ENCODE data around the gene AKAP5.

AKAP5 gene

GRCh38 chr14:64442300-64442988 lies 22.9 kb upstream of the AKAP5 start:
- no peak for DNase-seq (ENCODE audit: low read depth in 1 of 2, low spot score in 1 of 2)
- TF ChIP-seq JUND (IDR thresholded peaks at IDR 0.05; ENCODE audit: low read depth), result no peak
- in situ Hi-C loops (cut with HindIII; ENCODE audit: low pct_unique_long_range_greater_than_20kb, low sequenced_read_pairs), result no loop called here

GRCh38 chr14:64444140-64444539 lies 21.2 kb upstream of the AKAP5 start:
- in situ Hi-C loops (cut with HindIII; ENCODE audit: low pct_unique_long_range_greater_than_20kb, low sequenced_read_pairs), result no loop called here
- no peak for TF ChIP-seq JUND (IDR thresholded peaks at IDR 0.05; ENCODE audit: low read depth)
- no peak for DNase-seq (ENCODE audit: low read depth in 1 of 2, low spot score in 1 of 2)

- no peak for TF ChIP-seq JUND (IDR thresholded peaks at IDR 0.05; ENCODE audit: low read depth)
- in situ Hi-C loops (cut with HindIII; ENCODE audit: low pct_unique_long_range_greater_than_20kb, low sequenced_read_pairs), result no loop called here
- DNase-seq (ENCODE audit: low read depth in 1 of 2, low spot score in 1 of 2), result no peak
Observed at GRCh38 chr14:64444984-64445845, 20.1 kb upstream of the AKAP5 start.

GRCh38 chr14:64447876-64448670 lies 17.2 kb upstream of the AKAP5 start:
- in situ Hi-C loops (cut with HindIII; ENCODE audit: low pct_unique_long_range_greater_than_20kb, low sequenced_read_pairs), result no loop called here
- no peak for TF ChIP-seq JUND (IDR thresholded peaks at IDR 0.05; ENCODE audit: low read depth)
- no peak for DNase-seq (ENCODE audit: low read depth in 1 of 2, low spot score in 1 of 2)

GRCh38 chr14:64450255-64450654 lies 15.0 kb upstream of the AKAP5 start:
- DNase-seq (ENCODE audit: low read depth in 1 of 2, low spot score in 1 of 2), result no peak
- in situ Hi-C loops (cut with HindIII; ENCODE audit: low pct_unique_long_range_greater_than_20kb, low sequenced_read_pairs), result no loop called here
- no peak for TF ChIP-seq JUND (IDR thresholded peaks at IDR 0.05; ENCODE audit: low read depth)

- DNase-seq (ENCODE audit: low read depth in 1 of 2, low spot score in 1 of 2), result no peak
- in situ Hi-C loops (cut with HindIII; ENCODE audit: low pct_unique_long_range_greater_than_20kb, low sequenced_read_pairs), result no loop called here
- no peak for TF ChIP-seq JUND (IDR thresholded peaks at IDR 0.05; ENCODE audit: low read depth)
Observed at GRCh38 chr14:64454671-64455070, 10.6 kb upstream of the AKAP5 start.

- DNase-seq (ENCODE audit: low read depth in 1 of 2, low spot score in 1 of 2), result peak in 1 of 2 experiments; percentile 24
- TF ChIP-seq JUND (IDR thresholded peaks at IDR 0.05; ENCODE audit: low read depth), result no peak
- in situ Hi-C loops (cut with HindIII; ENCODE audit: low pct_unique_long_range_greater_than_20kb, low sequenced_read_pairs), result no loop called here
Observed at GRCh38 chr14:64459405-64460136, 5.7 kb upstream of the AKAP5 start.

GRCh38 chr14:64461221-64461620 lies 4.1 kb upstream of the AKAP5 start:
- TF ChIP-seq JUND (IDR thresholded peaks at IDR 0.05; ENCODE audit: low read depth), result no peak
- in situ Hi-C loops (cut with HindIII; ENCODE audit: low pct_unique_long_range_greater_than_20kb, low sequenced_read_pairs), result no loop called here

GRCh38 chr14:64463195-64463594 lies 2.1 kb upstream of the AKAP5 start:
- in situ Hi-C loops (cut with HindIII; ENCODE audit: low pct_unique_long_range_greater_than_20kb, low sequenced_read_pairs), result no loop called here
- no peak for TF ChIP-seq JUND (IDR thresholded peaks at IDR 0.05; ENCODE audit: low read depth)
- no peak for DNase-seq (ENCODE audit: low read depth in 1 of 2, low spot score in 1 of 2)

More at GRCh38 chr14:64461221-64461620, 4.1 kb upstream of the AKAP5 start:
- no peak for DNase-seq (ENCODE audit: low read depth in 1 of 2, low spot score in 1 of 2)

GRCh38 chr14:64463873-64464272 lies 1.4 kb upstream of the AKAP5 start:
- in situ Hi-C loops (cut with HindIII; ENCODE audit: low pct_unique_long_range_greater_than_20kb, low sequenced_read_pairs), result no loop called here
- no peak for TF ChIP-seq JUND (IDR thresholded peaks at IDR 0.05; ENCODE audit: low read depth)
- DNase-seq (ENCODE audit: low read depth in 1 of 2, low spot score in 1 of 2), result no peak

GRCh38 chr14:64464651-64465050 lies 648 bp upstream of the AKAP5 start:
- DNase-seq (ENCODE audit: low read depth in 1 of 2, low spot score in 1 of 2), result peak in 1 of 2 experiments; percentile 29
- TF ChIP-seq JUND (IDR thresholded peaks at IDR 0.05; ENCODE audit: low read depth), result no peak
- in situ Hi-C loops (cut with HindIII; ENCODE audit: low pct_unique_long_range_greater_than_20kb, low sequenced_read_pairs), result no loop called here
